A204.1 (cell line): Measurements from ENCODE around the gene TRERF1.

Experiments
- FAIRE-seq: peaks from 2 replicates; lab custom pipeline; 2012; peaks lifted over from hg19 to GRCh38; lab: Jason Lieb, UNC

The TRERF1 gene

GRCh38 chr6:42249279-42249678 is 202.4 kb downstream of the TRERF1 start:
- FAIRE-seq = no peak

- FAIRE-seq = no peak
These were observed 208.7 kb downstream of the TRERF1 start for GRCh38 chr6:42243046-42243445.

GRCh38 chr6:42241915-42242314 is 209.8 kb downstream of the TRERF1 start:
- no peak for FAIRE-seq

- FAIRE-seq = no peak
These were observed 211.9 kb downstream of the TRERF1 start for GRCh38 chr6:42239736-42240375.

GRCh38 chr6:42239333-42239732 is 212.4 kb downstream of the TRERF1 start:
- FAIRE-seq = no peak

GRCh38 chr6:42237857-42238256 is 213.9 kb downstream of the TRERF1 start:
- no peak for FAIRE-seq

GRCh38 chr6:42236682-42237473 is 214.8 kb downstream of the TRERF1 start:
- FAIRE-seq = no peak

- no peak for FAIRE-seq
These were observed 215.7 kb downstream of the TRERF1 start for GRCh38 chr6:42236030-42236429.

GRCh38 chr6:42232035-42232434 is 219.7 kb downstream of the TRERF1 start:
- FAIRE-seq = no peak

- FAIRE-seq = peak; percentile 52
These were observed 221.1 kb downstream of the TRERF1 start for GRCh38 chr6:42230345-42231321.

GRCh38 chr6:42229506-42230119 is 222.1 kb downstream of the TRERF1 start:
- FAIRE-seq = no peak

GRCh38 chr6:42228305-42228704 is 223.4 kb downstream of the TRERF1 start:
- no peak for FAIRE-seq

GRCh38 chr6:42227173-42227850 is 224.4 kb downstream of the TRERF1 start:
- no peak for FAIRE-seq

- peak; percentile 84 for FAIRE-seq
These were observed 225.0 kb downstream of the TRERF1 start for GRCh38 chr6:42226645-42227143.

GRCh38 chr6:42226161-42226611 is 225.5 kb downstream of the TRERF1 start:
- FAIRE-seq = no peak

- FAIRE-seq = peak; percentile 44
These were observed 226.3 kb downstream of the TRERF1 start for GRCh38 chr6:42225419-42225818.

- peak; percentile 30 for FAIRE-seq
These were observed 226.7 kb downstream of the TRERF1 start for GRCh38 chr6:42225029-42225339.

GRCh38 chr6:42224222-42225028 is 227.3 kb downstream of the TRERF1 start:
- FAIRE-seq = peak; percentile 92

GRCh38 chr6:42222448-42222847 is 229.3 kb downstream of the TRERF1 start:
- FAIRE-seq = no peak

GRCh38 chr6:42221546-42221945 is 230.2 kb downstream of the TRERF1 start:
- no peak for FAIRE-seq

- no peak for FAIRE-seq
These were observed 230.9 kb downstream of the TRERF1 start for GRCh38 chr6:42220807-42221206.
